LoVo (cell line): ENCODE measurements around the gene CABCOCO1.
"Not testable (repeated sequence)": the region's sequence is repeated elsewhere in the genome, so short reads cannot be mapped to it uniquely, and the experiment has no call there.

Source experiments
- DNase-seq: peaks from one replicate; pipeline ENCODE4 v3.0.0-alpha.2; 2016; ENCODE audit warnings: low spot score

Gene CABCOCO1

GRCh38 chr10:61643316-61643751, 19.4 kb upstream of the CABCOCO1 start:
- DNase-seq, result no peak

DNA sequence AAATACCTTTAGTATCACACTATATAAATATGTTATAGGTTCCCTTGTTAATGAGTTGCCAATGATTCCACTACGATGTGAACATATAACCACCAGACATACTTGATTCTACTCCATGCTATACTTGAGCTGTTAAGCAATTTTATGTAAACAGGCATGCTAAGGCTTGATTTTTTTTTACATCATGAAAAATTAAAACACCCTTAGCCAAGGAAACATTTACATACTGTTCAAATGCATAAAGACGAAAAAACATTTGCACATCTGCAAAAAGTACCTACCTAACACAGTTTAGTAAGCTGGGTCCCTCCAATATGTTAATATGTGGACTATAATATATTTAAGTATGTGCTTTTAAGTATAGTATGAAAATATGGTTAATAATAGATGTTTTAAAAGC, 9.0 kb upstream of the CABCOCO1 start:
- no peak for DNase-seq

GRCh38 chr10:61655335-61655851, 7.3 kb upstream of the CABCOCO1 start:
- DNase-seq, result no peak

DNA sequence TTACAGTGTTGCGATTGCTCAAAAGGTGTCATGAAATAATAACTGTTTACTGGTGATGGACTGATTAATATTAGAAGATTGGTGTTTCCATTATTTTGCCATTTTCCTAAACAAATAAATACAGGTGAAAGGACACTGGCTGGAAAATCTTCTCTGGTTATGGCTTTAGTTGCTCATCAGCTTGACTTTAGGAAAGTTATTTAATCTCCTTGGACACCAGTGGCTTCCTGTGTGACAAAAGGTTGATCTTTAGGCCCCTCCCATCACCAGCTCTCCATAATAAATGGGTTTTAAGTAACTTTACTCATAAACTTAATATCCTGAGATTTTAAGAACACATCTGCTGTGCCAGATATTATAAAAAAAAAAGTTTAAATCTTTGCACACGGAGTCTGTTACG, 737 bp downstream of the CABCOCO1 start:
- DNase-seq, result no peak

DNA sequence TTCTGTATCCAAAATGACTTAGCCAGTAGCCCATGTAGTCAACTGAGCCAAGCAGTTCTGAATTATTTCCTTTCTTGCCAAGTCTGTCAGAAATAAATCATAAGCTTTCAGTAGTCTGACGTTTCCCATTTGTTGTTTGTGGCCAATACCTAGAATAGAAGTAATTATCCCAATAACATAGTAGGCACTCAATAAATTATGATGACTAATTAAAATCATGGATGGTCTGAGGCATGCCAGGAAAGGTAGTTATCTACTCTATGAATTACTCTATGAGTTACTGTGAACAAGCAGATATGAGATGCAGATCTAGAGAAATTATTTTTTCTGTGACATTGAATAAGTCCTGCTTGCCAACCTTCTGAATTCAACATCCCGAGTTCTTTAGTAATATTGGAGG, 2.3 kb downstream of the CABCOCO1 start:
- DNase-seq, result no peak

DNA sequence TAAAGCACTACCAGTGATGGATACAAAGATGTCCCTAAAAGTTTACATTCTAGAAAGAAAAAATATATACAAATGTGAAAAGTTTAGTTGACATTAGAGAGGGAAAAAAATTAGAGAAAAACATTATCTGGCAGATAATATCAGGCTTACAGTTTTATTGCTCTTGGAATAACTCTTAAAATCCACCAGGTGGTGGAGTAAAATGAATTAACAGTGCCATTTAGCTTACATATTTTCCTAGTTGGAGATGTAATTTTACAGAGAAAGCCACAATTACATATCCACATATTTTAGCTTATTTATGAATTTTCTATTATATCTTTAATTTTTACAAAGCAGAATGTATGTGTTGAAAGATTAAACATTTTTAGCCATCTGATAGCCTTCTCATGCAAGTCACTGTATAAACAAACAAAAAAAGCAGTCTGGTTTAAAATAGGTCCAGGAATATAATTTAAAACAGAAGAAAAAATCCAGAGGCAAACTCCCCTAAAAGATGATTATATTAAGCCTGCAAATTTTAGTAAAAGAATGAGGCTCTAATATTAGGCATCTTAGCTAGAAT, 6.5 kb downstream of the CABCOCO1 start:
- DNase-seq, result no peak

GRCh38 chr10:61669849-61670248, 7.1 kb downstream of the CABCOCO1 start:
- no peak for DNase-seq

DNA sequence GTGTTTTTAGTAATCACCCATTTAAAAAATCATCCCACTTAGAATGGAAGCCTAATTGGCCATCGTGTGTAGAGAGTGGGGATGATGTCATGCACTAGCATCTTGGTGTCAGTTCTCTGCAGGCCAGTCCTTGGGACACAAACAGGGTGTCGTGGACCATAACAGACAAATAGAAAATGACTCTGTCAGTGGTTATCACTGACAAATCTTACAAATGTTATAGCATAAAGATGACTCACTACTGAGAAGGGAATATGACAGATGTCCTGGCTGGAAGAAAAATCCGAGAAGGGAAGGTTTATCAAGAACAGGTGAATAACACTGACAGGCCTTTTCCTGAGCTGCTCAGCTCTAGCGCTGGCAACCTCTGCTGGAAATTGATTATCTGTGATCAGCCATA, 10.6 kb downstream of the CABCOCO1 start:
- DNase-seq, result no peak

DNA sequence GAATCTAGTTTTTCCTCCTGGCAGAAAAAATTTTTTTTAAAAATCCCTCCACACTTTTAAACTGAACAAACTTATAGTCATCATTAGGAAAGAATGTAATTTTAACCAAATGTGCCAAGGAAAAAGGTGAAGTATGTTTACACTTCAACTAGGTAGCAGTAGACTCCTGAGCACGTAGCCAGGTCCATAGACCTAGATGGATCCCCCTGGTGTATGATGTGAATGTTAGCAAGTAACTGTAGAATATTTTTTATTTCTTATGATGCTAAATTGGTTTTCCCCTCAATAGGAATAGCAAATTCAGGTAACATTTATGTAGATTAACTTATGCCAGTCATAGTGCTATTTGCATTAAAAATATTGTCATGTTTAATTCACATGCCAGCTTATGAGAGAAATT, 19.6 kb downstream of the CABCOCO1 start:
- no peak for DNase-seq

GRCh38 chr10:61683319-61683718, 20.6 kb downstream of the CABCOCO1 start:
- DNase-seq, result no peak

DNA sequence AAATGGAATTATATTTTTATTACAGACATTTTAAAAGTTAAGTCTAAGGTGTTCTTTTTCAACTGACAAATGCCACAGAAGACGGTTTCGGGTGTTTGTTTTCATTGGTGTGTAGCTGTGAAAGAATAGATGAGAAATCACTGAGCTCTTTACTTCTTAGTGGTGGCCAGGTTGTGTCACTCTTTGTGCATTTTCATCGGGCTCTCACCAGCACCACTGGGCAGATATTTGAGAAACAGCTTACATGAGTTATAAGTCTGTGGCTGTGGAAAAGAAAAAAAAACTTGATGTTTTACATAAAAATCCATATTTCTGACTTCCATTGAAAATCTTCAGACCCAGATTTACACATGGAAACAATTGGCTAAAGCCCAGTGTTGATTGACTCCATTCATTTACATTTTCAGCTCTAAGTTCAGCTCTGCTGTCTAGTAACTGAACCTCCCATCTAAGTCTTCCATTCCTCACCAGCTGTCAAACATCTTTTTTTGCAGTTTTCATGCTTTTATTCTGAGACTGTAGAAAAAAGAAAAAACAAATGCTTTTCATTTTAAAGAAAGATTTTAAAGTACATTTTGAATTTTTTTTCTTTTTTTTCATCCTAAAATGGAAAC, 22.3 kb downstream of the CABCOCO1 start:
- no peak for DNase-seq

DNA sequence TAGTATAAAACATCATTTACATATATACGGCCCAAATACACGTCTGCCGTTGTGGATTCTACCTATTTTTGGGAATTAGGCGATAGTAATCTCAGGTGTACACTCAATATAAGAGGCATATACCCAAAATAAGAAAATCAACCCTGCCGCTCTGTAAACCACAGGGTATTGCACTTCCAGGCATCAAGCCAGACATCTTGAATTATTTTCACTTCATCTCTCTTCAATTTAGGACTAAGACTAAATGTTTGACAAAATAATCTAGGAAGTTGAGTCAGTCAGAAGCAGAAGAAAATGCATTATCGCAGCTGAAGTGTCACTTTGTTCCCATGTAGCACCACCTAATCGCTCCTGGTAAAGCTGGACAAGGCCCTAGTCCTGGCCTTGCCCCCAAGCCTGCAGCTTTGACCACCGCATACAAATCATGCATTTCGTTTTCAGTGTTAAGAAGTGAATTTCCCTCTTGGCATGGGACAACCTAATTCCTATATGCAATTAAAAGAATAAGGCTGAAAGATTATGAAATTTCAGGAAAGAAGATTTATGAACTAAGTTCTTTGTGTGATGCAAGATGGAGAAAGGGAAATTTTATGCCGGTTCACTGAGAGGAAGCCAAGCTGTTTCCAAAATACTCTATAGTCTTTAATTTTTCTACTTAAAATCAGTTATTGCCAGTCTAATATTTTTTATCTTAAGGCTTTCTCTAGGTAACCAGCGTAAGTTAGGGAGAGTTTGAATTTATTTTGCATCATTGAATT, 26.0 kb downstream of the CABCOCO1 start:
- DNase-seq, result no peak

DNA sequence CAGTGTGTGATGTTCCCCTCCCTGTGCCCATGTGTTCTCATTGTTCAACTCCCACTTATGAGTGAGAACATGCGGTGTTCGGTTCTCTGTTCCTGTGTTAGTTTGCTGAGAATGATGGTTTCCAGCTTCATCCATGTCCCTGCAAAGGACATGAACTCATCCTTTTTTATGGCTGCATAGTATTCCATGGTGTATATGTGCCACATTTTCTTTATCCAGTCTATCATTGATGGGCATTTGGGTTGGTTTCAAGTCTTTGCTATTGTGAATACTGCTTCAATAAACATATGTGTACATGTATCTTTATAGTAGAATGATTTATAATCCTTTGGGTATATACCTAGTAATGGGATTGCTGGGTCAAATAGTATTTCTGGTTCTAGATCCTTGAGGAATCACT, 28.9 kb downstream of the CABCOCO1 start:
- DNase-seq, result not testable (repeated sequence)

DNA sequence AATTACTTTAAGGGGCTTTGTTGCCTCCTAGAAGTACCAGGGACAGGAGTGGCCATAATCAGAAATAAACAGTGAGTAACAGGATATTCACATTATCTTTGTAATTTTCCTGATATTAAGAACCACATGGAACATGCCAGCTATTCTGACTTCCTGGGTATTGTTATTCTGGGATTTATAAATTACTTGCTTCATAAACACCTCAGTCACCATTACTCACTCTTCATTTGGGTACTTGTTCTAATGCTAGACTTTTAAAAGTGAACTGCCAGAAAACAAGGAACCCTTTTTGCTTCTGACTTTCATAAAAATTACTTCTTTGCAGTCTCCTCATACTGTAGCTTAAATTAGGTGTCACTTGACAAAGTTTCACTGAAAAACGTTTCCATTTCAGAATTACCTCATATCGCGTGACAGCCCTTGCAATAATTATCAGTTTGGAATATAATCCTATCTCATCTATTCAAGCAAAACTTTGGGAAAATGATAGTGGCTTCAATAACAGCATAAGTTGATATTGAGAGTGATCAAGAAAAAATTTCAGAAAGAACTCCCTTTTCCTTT, 29.8 kb downstream of the CABCOCO1 start:
- no peak for DNase-seq

DNA sequence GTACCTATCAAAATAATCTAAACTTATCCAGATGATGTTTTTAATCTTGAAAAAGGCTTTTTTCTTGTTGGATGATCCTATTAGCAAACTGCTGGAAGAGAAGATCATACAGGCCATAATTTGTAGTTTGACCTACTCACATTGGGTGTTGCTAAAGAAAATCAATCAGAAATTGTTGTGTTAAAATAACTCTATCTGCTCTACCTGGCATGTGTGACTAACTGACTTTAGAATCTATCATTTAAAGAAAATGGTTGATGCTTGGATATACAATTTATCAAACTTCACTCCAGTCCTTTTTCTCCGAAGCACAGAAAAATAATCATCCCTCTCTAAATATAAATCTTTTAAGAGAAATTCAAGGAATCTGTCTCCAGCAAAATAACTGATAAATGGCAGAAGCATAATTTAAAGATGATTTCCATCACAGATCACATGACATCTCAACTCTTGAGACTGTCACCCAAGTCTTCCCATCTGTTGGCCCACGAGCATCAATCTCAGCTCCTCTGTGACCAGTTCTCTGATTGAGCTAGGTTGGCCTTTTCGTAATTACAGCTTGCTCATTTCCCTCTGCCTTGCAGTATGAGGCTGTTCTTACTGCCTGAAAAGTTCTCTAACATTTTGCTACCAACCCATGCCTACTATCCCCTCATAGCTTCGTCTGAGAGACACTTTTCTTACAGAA, 36.4 kb downstream of the CABCOCO1 start:
- no peak for DNase-seq

DNA sequence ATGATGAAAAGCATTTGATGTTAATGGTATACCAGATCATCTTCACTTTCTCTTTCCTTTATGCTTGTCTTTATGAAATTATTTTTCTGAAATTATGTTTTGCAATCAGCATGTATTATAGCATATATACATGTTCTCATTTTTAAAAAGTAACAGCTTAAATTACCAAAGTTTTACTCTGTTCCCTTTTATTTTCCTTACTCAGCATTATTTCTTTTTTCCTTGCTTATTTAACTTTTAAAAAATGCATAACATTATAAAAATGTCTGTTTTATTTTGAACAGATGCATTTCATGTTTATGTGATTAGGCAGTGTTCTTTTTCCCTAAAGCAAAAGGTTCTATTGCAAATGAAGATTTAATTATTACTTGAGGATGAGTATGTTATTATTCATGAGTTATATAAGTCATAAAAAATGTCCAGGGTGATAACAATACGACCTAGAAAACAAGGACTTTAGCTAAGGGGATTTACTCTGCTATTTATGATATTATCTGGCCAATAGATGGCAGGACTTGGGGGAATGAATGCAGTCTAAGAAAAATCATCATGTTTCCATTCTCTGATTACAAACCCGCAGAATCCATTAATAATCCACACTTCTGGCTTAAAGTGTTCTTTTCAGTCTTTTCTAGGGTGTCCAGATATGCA, 38.5 kb downstream of the CABCOCO1 start:
- no peak for DNase-seq

- no peak for DNase-seq
Measured at GRCh38 chr10:61701706-61702105, 39.0 kb downstream of the CABCOCO1 start.

DNA sequence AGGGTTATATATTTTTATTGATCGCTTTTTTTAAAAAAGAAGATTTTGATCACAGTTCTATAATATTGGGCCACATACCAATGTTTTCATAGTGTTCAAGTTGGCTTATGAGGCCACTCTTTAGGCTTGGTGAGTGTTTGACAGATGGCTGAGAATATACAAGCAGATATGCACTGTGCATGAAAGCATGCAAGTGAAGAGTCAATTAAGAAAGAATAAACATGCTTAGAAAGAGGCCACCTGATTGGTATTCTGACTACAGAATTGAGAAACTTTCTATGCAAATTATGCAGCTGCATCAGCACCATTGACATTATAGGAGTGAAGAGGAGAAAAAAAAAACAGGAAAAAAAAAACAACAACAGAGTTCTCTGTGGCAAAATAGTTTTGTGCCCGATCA, 39.9 kb downstream of the CABCOCO1 start:
- no peak for DNase-seq

DNA sequence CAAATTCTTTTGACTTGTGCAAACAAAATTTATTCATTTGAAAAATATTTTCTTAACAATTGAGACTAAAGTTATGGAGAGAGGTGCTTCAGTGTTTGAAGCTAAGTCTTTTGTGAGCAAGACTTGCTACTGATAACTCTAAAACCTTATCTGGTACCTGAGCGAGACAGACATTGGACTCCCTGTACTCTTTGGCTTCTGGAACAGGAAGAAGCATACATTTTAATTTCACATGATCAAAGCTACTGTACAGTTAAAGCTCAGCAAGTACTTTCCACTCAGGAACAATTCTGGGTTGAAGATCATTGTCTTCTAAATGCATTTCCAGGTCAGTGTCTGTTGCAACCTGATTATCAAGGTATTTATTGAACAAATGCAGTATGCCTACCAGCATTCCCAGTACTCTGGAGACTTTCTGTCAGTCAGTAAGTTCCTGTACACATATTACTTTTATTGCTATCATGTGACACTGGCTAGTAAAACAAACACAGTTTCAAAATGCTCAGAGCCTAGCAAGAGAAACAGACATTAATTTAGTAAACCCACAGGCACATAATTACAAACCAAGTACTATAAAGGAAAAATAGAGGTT, 42.4 kb downstream of the CABCOCO1 start:
- no peak for DNase-seq

DNA sequence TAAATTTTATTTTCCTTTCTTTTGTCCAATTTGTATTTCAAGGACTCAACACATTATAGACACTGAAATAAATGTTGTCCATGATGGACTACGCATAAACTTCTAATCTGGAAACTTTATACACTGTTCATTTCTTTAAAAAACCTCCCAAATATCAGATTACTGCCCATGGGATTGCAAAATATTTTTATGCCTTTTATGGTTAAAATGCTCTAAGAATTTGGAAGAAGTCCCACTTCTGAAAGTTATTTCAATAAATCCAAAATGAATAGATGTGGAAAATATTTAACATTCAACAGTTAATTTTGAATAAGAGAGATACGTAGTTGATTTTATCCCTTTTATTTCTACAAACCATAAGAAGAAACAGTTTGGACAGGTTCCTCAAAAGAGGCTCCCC, 46.1 kb downstream of the CABCOCO1 start:
- DNase-seq, result no peak

- not testable (repeated sequence) for DNase-seq
Measured at GRCh38 chr10:61712105-61712504, 49.4 kb downstream of the CABCOCO1 start.
